HG02623 (cell line): ENCODE data around the gene UNC5B.

Experiments
- ATAC-seq: cut with Tn5 transposase; IDR thresholded peaks from one replicate; pipeline ENCODE4 v1.9.1; 2021; ENCODE audit warnings: moderate library complexity; ENCODE audit not compliant: unreplicated experiment

UNC5B gene

GRCh38 chr10:71212318-71213126 is at the start of gene UNC5B:
UNC5B (plus strand) TSS chr10:71212570; CDS start chr10:71212986, 416 bp downstream.
- no peak for ATAC-seq

GRCh38 chr10:71173466-71173865 is 38.9 kb upstream of the UNC5B start:
- no peak for ATAC-seq

GRCh38 chr10:71176661-71177060 is 35.7 kb upstream of the UNC5B start:
- ATAC-seq: no peak

- no peak for ATAC-seq
Observed at GRCh38 chr10:71177651-71178199, 34.6 kb upstream of the UNC5B start.

- no peak for ATAC-seq
Observed at GRCh38 chr10:71178880-71179279, 33.5 kb upstream of the UNC5B start.

- no peak for ATAC-seq
Observed at GRCh38 chr10:71179382-71179781, 33.0 kb upstream of the UNC5B start.

GRCh38 chr10:71184421-71184820 is 27.9 kb upstream of the UNC5B start:
- no peak for ATAC-seq

- no peak for ATAC-seq
Observed at GRCh38 chr10:71185209-71185608, 27.2 kb upstream of the UNC5B start.

GRCh38 chr10:71187197-71187596 is 25.2 kb upstream of the UNC5B start:
- ATAC-seq: no peak

GRCh38 chr10:71187600-71187999 is 24.8 kb upstream of the UNC5B start:
- no peak for ATAC-seq

GRCh38 chr10:71188201-71188600 is 24.2 kb upstream of the UNC5B start:
- no peak for ATAC-seq

- no peak for ATAC-seq
Observed at GRCh38 chr10:71191019-71191418, 21.4 kb upstream of the UNC5B start.

GRCh38 chr10:71191551-71192076 is 20.8 kb upstream of the UNC5B start:
- ATAC-seq: no peak

- no peak for ATAC-seq
Observed at GRCh38 chr10:71193516-71193915, 18.9 kb upstream of the UNC5B start.

GRCh38 chr10:71197955-71198354 is 14.4 kb upstream of the UNC5B start:
- ATAC-seq: no peak

- ATAC-seq: no peak
Observed at GRCh38 chr10:71201849-71202248, 10.5 kb upstream of the UNC5B start.

- no peak for ATAC-seq
Observed at GRCh38 chr10:71202314-71202713, 10.1 kb upstream of the UNC5B start.

GRCh38 chr10:71203124-71203523 is 9.2 kb upstream of the UNC5B start:
- ATAC-seq: no peak

GRCh38 chr10:71203716-71204115 is 8.7 kb upstream of the UNC5B start:
- no peak for ATAC-seq

- ATAC-seq: no peak
Observed at GRCh38 chr10:71204746-71205145, 7.6 kb upstream of the UNC5B start.

GRCh38 chr10:71205468-71205867 is 6.9 kb upstream of the UNC5B start:
- ATAC-seq: no peak

GRCh38 chr10:71206911-71207310 is 5.5 kb upstream of the UNC5B start:
- ATAC-seq: no peak
